Measurements from ENCODE around the gene TMEM125.

Gene TMEM125

DNA sequence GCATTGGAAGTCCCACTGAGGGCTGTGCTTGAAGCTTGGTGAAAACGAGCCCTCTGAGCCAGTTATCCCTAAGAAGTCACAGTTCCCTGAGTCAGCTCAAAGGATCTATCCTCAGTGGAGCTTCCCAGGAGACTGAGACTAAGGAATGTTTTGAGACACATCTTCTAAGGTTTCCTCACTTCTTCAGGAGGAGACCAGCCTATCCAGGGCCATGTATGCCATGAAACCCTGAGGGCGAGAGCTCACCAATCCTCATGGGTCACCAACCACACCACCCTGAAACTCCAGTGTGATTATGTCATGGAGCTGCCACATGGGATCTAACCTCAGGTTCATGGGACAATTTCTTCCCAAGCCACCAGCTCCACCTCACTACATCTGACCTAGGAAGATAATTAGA lies 23.4 kb downstream of the TMEM125 start:
- H3K9me3 ChIP-seq (ENCODE audit: control insufficient read depth, low read length) = no peaks in the 10 kb centered on the region
- no peak for DNase-seq
- H4K8ac ChIP-seq (ENCODE audit: low read length) = no peak overlapping the region
- H2BK120ac ChIP-seq (ENCODE audit: low read depth, low read length) = no peak overlapping the region
- no peak overlapping the region for H3K23ac ChIP-seq (ENCODE audit: low read length in 2 of 2)
- H3K79me1 ChIP-seq (replicated peaks; ENCODE audit: low read length, poor library complexity, severe bottlenecking) = no peaks in the 10 kb centered on the region
- H3K4ac ChIP-seq (ENCODE audit: low read depth in 1 of 2, low read length in 2 of 2) = no peak overlapping the region
- H3K27me3 ChIP-seq (ENCODE audit: control insufficient read depth in 1 of 2, insufficient read depth in 1 of 2, low read length in 2 of 2) = peaks cover 3 to 5% of the 10 kb centered on the region in 2 experiments
- H2BK5ac ChIP-seq (ENCODE audit: low read depth, low read length, poor library complexity, severe bottlenecking) = no peak overlapping the region
- peak overlapping the region in 1 of 2 experiments; percentile 21 for H3K14ac ChIP-seq (ENCODE audit: low read length in 2 of 2)
- no peak overlapping the region for H2AFZ ChIP-seq (ENCODE audit: low read depth, low read length)
- H2BK12ac ChIP-seq (ENCODE audit: low read length in 2 of 2) = no peak overlapping the region
- peaks cover 14% of the 10 kb centered on the region for H3K4me1 ChIP-seq (ENCODE audit: control insufficient read depth, insufficient read depth, low read depth, low read length)
- H2BK15ac ChIP-seq (ENCODE audit: low read depth, poor library complexity, severe bottlenecking) = no peak overlapping the region
- H4K91ac ChIP-seq (ENCODE audit: low read length) = no peak overlapping the region
- H2AK5ac ChIP-seq (ENCODE audit: low read length, severe bottlenecking) = no peak overlapping the region
- no peak overlapping the region for H3K4me2 ChIP-seq (ENCODE audit: low read length, poor library complexity, severe bottlenecking)
- no peak overlapping the region for H3K27ac ChIP-seq (ENCODE audit: low read length, poor library complexity, severe bottlenecking)
- H3K4me3 ChIP-seq (ENCODE audit: insufficient read depth in 1 of 2, low read depth in 1 of 2, low read length in 2 of 2) = no peak overlapping the region
- no peaks in the 10 kb centered on the region for H3K36me3 ChIP-seq (ENCODE audit: control insufficient read depth in 1 of 2, insufficient read depth in 2 of 2, low read depth in 1 of 2, low read length in 2 of 2)
- WGBS = 79% methylated on average over 2 of the region's 2 CpGs
- H3K18ac ChIP-seq (ENCODE audit: low read depth in 1 of 2, low read length in 2 of 2) = no peak overlapping the region
- H3K9ac ChIP-seq (ENCODE audit: low read length) = no peak overlapping the region

GRCh38 chr1:43293896-43294760 lies 24.3 kb downstream of the TMEM125 start:
- Histone ChIP-seq H3K27ac (ENCODE audit: low read length, poor library complexity, severe bottlenecking) (no peak overlapping the region), H3K18ac (ENCODE audit: low read depth in 1 of 2, low read length in 2 of 2) (peak overlapping the region in 1 of 2 experiments; percentile 15), H2AK5ac (ENCODE audit: low read length, severe bottlenecking) (peak overlapping the region; percentile 33), H2BK12ac (ENCODE audit: low read length in 2 of 2) (peak overlapping the region in 1 of 2 experiments; percentile 12), H3K36me3 (ENCODE audit: control insufficient read depth in 1 of 2, insufficient read depth in 2 of 2, low read depth in 1 of 2, low read length in 2 of 2) (no peaks in the 10 kb centered on the region), H3K79me1 (replicated peaks; ENCODE audit: low read length, poor library complexity, severe bottlenecking) (no peaks in the 10 kb centered on the region), H3K23ac (ENCODE audit: low read length in 2 of 2) (no peak overlapping the region), H2AFZ (ENCODE audit: low read depth, low read length) (no peak overlapping the region), H2BK5ac (ENCODE audit: low read depth, low read length, poor library complexity, severe bottlenecking) (no peak overlapping the region), H2BK120ac (ENCODE audit: low read depth, low read length) (no peak overlapping the region), H3K4ac (ENCODE audit: low read depth in 1 of 2, low read length in 2 of 2) (no peak overlapping the region), H3K4me3 (ENCODE audit: insufficient read depth in 1 of 2, low read depth in 1 of 2, low read length in 2 of 2) (no peak overlapping the region), H3K14ac (ENCODE audit: low read length in 2 of 2) (no peak overlapping the region), H4K91ac (ENCODE audit: low read length) (no peak overlapping the region), H3K4me2 (ENCODE audit: low read length, poor library complexity, severe bottlenecking) (no peak overlapping the region), H4K8ac (ENCODE audit: low read length) (no peak overlapping the region), H3K27me3 (ENCODE audit: control insufficient read depth in 1 of 2, insufficient read depth in 1 of 2, low read length in 2 of 2) (no peaks in the 10 kb centered on the region), H3K9me3 (ENCODE audit: control insufficient read depth, low read length) (no peaks in the 10 kb centered on the region), H2BK15ac (ENCODE audit: low read depth, poor library complexity, severe bottlenecking) (no peak overlapping the region), H3K9ac (ENCODE audit: low read length) (no peak overlapping the region), H3K4me1 (ENCODE audit: control insufficient read depth, insufficient read depth, low read depth, low read length) (peaks cover 14% of the 10 kb centered on the region)
- DNase-seq = peak; percentile 42
- 86% methylated on average over 4 of the region's 7 CpGs for WGBS

- Histone ChIP-seq H3K18ac (ENCODE audit: low read depth in 1 of 2, low read length in 2 of 2) (no peak overlapping the region), H2BK15ac (ENCODE audit: low read depth, poor library complexity, severe bottlenecking) (no peak overlapping the region), H4K91ac (ENCODE audit: low read length) (no peak overlapping the region), H3K14ac (ENCODE audit: low read length in 2 of 2) (no peak overlapping the region), H3K27me3 (ENCODE audit: control insufficient read depth in 1 of 2, insufficient read depth in 1 of 2, low read length in 2 of 2) (no peaks in the 10 kb centered on the region), H2AK5ac (ENCODE audit: low read length, severe bottlenecking) (no peak overlapping the region), H3K27ac (ENCODE audit: low read length, poor library complexity, severe bottlenecking) (no peak overlapping the region), H2BK12ac (ENCODE audit: low read length in 2 of 2) (peak overlapping the region in 1 of 2 experiments; percentile 21), H3K9me3 (ENCODE audit: control insufficient read depth, low read length) (no peaks in the 10 kb centered on the region), H3K4me1 (ENCODE audit: control insufficient read depth, insufficient read depth, low read depth, low read length) (peaks cover 14% of the 10 kb centered on the region), H3K9ac (ENCODE audit: low read length) (no peak overlapping the region), H2BK120ac (ENCODE audit: low read depth, low read length) (no peak overlapping the region), H3K4ac (ENCODE audit: low read depth in 1 of 2, low read length in 2 of 2) (no peak overlapping the region), H2BK5ac (ENCODE audit: low read depth, low read length, poor library complexity, severe bottlenecking) (no peak overlapping the region), H3K23ac (ENCODE audit: low read length in 2 of 2) (no peak overlapping the region), H3K4me2 (ENCODE audit: low read length, poor library complexity, severe bottlenecking) (no peak overlapping the region), H3K79me1 (replicated peaks; ENCODE audit: low read length, poor library complexity, severe bottlenecking) (no peaks in the 10 kb centered on the region), H2AFZ (ENCODE audit: low read depth, low read length) (no peak overlapping the region), H3K36me3 (ENCODE audit: control insufficient read depth in 1 of 2, insufficient read depth in 2 of 2, low read depth in 1 of 2, low read length in 2 of 2) (no peaks in the 10 kb centered on the region), H4K8ac (ENCODE audit: low read length) (no peak overlapping the region), H3K4me3 (ENCODE audit: insufficient read depth in 1 of 2, low read depth in 1 of 2, low read length in 2 of 2) (no peak overlapping the region)
- WGBS = over 99% methylated on average over 7 of the region's 8 CpGs
- DNase-seq = no peak
Observed at GRCh38 chr1:43294761-43295160, 25.0 kb downstream of the TMEM125 start.

DNA sequence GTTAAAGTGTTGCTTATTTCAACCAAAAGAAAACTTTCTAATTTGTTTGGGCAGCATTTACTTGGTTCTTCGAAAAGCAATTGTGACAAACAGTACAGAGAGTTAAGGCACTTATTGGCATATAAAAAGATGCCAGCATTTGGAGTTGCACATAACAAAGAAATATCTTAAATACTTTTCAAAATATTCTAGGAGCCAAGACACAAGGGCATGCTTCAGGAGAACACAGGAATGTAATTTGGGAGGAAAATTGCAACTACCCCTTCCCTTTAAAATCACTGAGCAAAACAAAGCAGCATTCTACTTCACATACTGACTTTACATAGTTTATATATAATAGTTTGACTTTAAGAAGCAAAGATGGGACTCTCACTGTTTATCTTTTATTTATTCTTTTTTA lies 26.4 kb downstream of the TMEM125 start:
- no peak overlapping the region for H4K91ac ChIP-seq (ENCODE audit: low read length)
- H3K36me3 ChIP-seq (ENCODE audit: control insufficient read depth in 1 of 2, insufficient read depth in 2 of 2, low read depth in 1 of 2, low read length in 2 of 2) = no peaks in the 10 kb centered on the region
- DNase-seq = no peak
- peak overlapping the region; percentile 27 for H3K9ac ChIP-seq (ENCODE audit: low read length)
- H2BK120ac ChIP-seq (ENCODE audit: low read depth, low read length) = no peak overlapping the region
- no peak overlapping the region for H3K4me3 ChIP-seq (ENCODE audit: insufficient read depth in 1 of 2, low read depth in 1 of 2, low read length in 2 of 2)
- no peak overlapping the region for H3K4ac ChIP-seq (ENCODE audit: low read depth in 1 of 2, low read length in 2 of 2)
- no peak overlapping the region for H2BK15ac ChIP-seq (ENCODE audit: low read depth, poor library complexity, severe bottlenecking)
- H3K27me3 ChIP-seq (ENCODE audit: control insufficient read depth in 1 of 2, insufficient read depth in 1 of 2, low read length in 2 of 2) = no peaks in the 10 kb centered on the region
- H3K4me1 ChIP-seq (ENCODE audit: control insufficient read depth, insufficient read depth, low read depth, low read length) = peaks cover 14% of the 10 kb centered on the region
- no peak overlapping the region for H3K14ac ChIP-seq (ENCODE audit: low read length in 2 of 2)
- no peak overlapping the region for H3K4me2 ChIP-seq (ENCODE audit: low read length, poor library complexity, severe bottlenecking)
- no peak overlapping the region for H3K23ac ChIP-seq (ENCODE audit: low read length in 2 of 2)
- H2BK12ac ChIP-seq (ENCODE audit: low read length in 2 of 2) = no peak overlapping the region
- H2AFZ ChIP-seq (ENCODE audit: low read depth, low read length) = no peak overlapping the region
- H3K27ac ChIP-seq (ENCODE audit: low read length, poor library complexity, severe bottlenecking) = no peak overlapping the region
- H4K8ac ChIP-seq (ENCODE audit: low read length) = no peak overlapping the region
- H3K9me3 ChIP-seq (ENCODE audit: control insufficient read depth, low read length) = no peaks in the 10 kb centered on the region
- H2BK5ac ChIP-seq (ENCODE audit: low read depth, low read length, poor library complexity, severe bottlenecking) = no peak overlapping the region
- no peaks in the 10 kb centered on the region for H3K79me1 ChIP-seq (replicated peaks; ENCODE audit: low read length, poor library complexity, severe bottlenecking)
- H2AK5ac ChIP-seq (ENCODE audit: low read length, severe bottlenecking) = no peak overlapping the region
- H3K18ac ChIP-seq (ENCODE audit: low read depth in 1 of 2, low read length in 2 of 2) = no peak overlapping the region
- no CpG with 5 or more reads among the region's 1 CpG for WGBS
